SK-N-SH (cell line): Measurements from ENCODE around the gene IGSF9B. TPM values are rescaled to one million over a fixed set of nuclear protein-coding genes. Genes with fewer than 3 reads are reported as not detected.
A peak's percentile ranks its signal among the peaks of the same experiment; 100 is the strongest.

Experiments
- CTCF ChIA-PET: fragments of 300-600, 350-600 bp; formaldehyde crosslinking; extraction: SDS; loops from one replicate; lab custom pipeline; 2021; lab: Yijun Ruan, JAX
- POLR2A ChIA-PET: fragments of 350-600 bp; sonication (Branson Sonifier 250); formaldehyde crosslinking; extraction: SDS; loops from one replicate; lab custom pipeline; 2020; ENCODE audit warnings: antibody characterized with exemption, inconsistent platforms; lab: Yijun Ruan, JAX
- DNase-seq: peaks from one replicate; pipeline ENCODE4 v3.0.0; 2012
- H2AFZ ChIP-seq: fragments of 200-600 bp; sonication (generic); 2 replicates; pipeline ENCODE4 v1.8.1; 2016; ENCODE audit warnings: antibody characterized with exemption, mild to moderate bottlenecking, low read depth
- H3F3A ChIP-seq: fragments of 200-600 bp; sonication (generic); replicated peaks from 2 replicates; pipeline ENCODE3; 2016; ENCODE audit warnings: antibody characterized with exemption, mild to moderate bottlenecking; ENCODE audit not compliant: insufficient read depth
- H3K27ac ChIP-seq, 2 experiments: fragments of 200-500 bp in 1 of 2; fragments of 200-600 bp in 1 of 2; sonication (Bioruptor generic) in 1 of 2; sonication (generic), shearing (Covaris generic) in 1 of 2; 2 replicates each; pipeline versions ENCODE4 v1.5.1 to v1.6.1; 2014 to 2016; ENCODE audit warnings: low read depth in 2 of 2, inconsistent platforms in 1 of 2, low read length in 1 of 2, mild to moderate bottlenecking in 1 of 2, mixed read lengths in 1 of 2
- H3K27me3 ChIP-seq: fragments of 200-600 bp; sonication (generic), shearing (Covaris generic); 2 replicates; pipeline ENCODE4 v1.6.1; 2016; ENCODE audit warnings: mixed run types; ENCODE audit not compliant: insufficient read depth
- H3K36me3 ChIP-seq, 2 experiments: fragments of 200-500 bp in 1 of 2; fragments of 200-600 bp in 1 of 2; sonication (Bioruptor generic) in 1 of 2; sonication (generic) in 1 of 2; replicated peaks in 1 of 2; 2 replicates each; pipeline versions ENCODE3 to v1.5.1; 2014 to 2016; ENCODE audit warnings: low read length in 1 of 2, mild to moderate bottlenecking in 1 of 2; ENCODE audit not compliant: insufficient read depth in 2 of 2, control insufficient read depth in 1 of 2
- H3K4me1 ChIP-seq, 2 experiments: fragments of 200-500 bp in 1 of 2; fragments of 200-600 bp in 1 of 2; sonication (Bioruptor generic) in 1 of 2; sonication (generic), shearing (Covaris generic) in 1 of 2; 2 replicates each; pipeline versions ENCODE4 v1.5.1 to v1.6.1; 2014 to 2016; ENCODE audit warnings: low read depth in 1 of 2, low read length in 1 of 2, mixed run types in 1 of 2; ENCODE audit not compliant: insufficient read depth in 2 of 2, control insufficient read depth in 1 of 2
- H3K4me2 ChIP-seq: fragments of 200-600 bp; sonication (generic), shearing (Covaris generic); 2 replicates; pipeline ENCODE4 v1.6.1; 2017; ENCODE audit warnings: mixed run types
- H3K4me3 ChIP-seq, 2 experiments: fragments of 200-500 bp in 1 of 2; fragments of 200-600 bp in 1 of 2; sonication (Bioruptor generic) in 1 of 2; sonication (generic), shearing (Covaris generic) in 1 of 2; 2 replicates each; pipeline versions ENCODE4 v1.5.1 to v1.8.1; 2014 to 2016; ENCODE audit warnings: low read depth in 2 of 2, inconsistent platforms in 1 of 2, low read length in 1 of 2, mild to moderate bottlenecking in 1 of 2, mixed read lengths in 1 of 2, moderate library complexity in 1 of 2
- H3K79me2 ChIP-seq: fragments of 200-600 bp; sonication (generic); 2 replicates; pipeline ENCODE4 v1.8.1; 2017; ENCODE audit warnings: mild to moderate bottlenecking; ENCODE audit not compliant: insufficient read depth
- H3K9ac ChIP-seq: fragments of 200-600 bp; sonication (generic); 2 replicates; pipeline ENCODE4 v1.6.1; 2017; ENCODE audit warnings: mixed run types
- H3K9me2 ChIP-seq: fragments of 200-600 bp; sonication (generic); 2 replicates; pipeline ENCODE4 v1.6.1; 2017; ENCODE audit warnings: mixed run types
- H3K9me3 ChIP-seq: fragments of 200-600 bp; sonication (generic); 2 replicates; pipeline ENCODE4 v1.6.1; 2017; ENCODE audit warnings: mixed run types, mild to moderate bottlenecking, moderate library complexity
- H4K20me1 ChIP-seq: fragments of 200-600 bp; sonication (generic); 2 replicates; pipeline ENCODE4 v1.6.1; 2017; ENCODE audit warnings: mild to moderate bottlenecking, mixed run types; ENCODE audit not compliant: insufficient read depth
- EP300 ChIP-seq, 2 experiments: IDR thresholded peaks; 2 replicates each; pipeline versions ENCODE4 v1.4.0 to v1.6.1; 2012; ENCODE audit warnings: borderline replicate concordance in 1 of 2, low read depth in 1 of 2, low read length in 1 of 2
- FOXM1 ChIP-seq: IDR thresholded peaks from 2 replicates; pipeline ENCODE4 v1.4.0; 2012; ENCODE audit warnings: low read depth, mild to moderate bottlenecking
- RAD21 ChIP-seq: IDR thresholded peaks from 2 replicates; pipeline ENCODE4 v1.6.1; 2012; ENCODE audit warnings: mild to moderate bottlenecking, low read length
- RXRA ChIP-seq: IDR thresholded peaks from 2 replicates; pipeline ENCODE4 v1.4.0; 2012; ENCODE audit warnings: low read depth, mild to moderate bottlenecking, borderline replicate concordance
- YY1 ChIP-seq: IDR thresholded peaks from 2 replicates; pipeline ENCODE4 v1.4.0; 2012; ENCODE audit warnings: low read depth, mild to moderate bottlenecking
- WGBS: methylation state at CpG from one replicate; pipeline ENCODE4 v1.1.6; 2017; ENCODE audit warnings: low lambda C conversion rate; 5-methylcytosine and 5-hydroxymethylcytosine counted together
- polyA plus RNA-seq, 3 experiments: library from polyadenylated mRNA; depleted of rRNA; stranded (reverse); fragments of >200 nt; gene quantifications; 2 replicates each; pipeline ENCODE4 v1.2.3, GENCODE V29; 2012
- TF ChIP-seq, protein P1 (sequence below): fragments of 150-350 bp; IDR thresholded peaks from 2 replicates; pipeline ENCODE4 v1.6.1; 2016; ENCODE audit warnings: mild to moderate bottlenecking, low read depth, low read length
- TF ChIP-seq, protein P2 (sequence below): IDR thresholded peaks from 2 replicates; pipeline ENCODE4; 2012
- TF ChIP-seq, protein P3 (sequence below): IDR thresholded peaks from 2 replicates; pipeline ENCODE4 v1.4.0; 2012; ENCODE audit warnings: low read depth, borderline replicate concordance

The IGSF9B gene
- polyA plus RNA-seq, 1 of the 3 experiments (the other 2 are of a cell fraction) = 0.41 TPM

DNA sequence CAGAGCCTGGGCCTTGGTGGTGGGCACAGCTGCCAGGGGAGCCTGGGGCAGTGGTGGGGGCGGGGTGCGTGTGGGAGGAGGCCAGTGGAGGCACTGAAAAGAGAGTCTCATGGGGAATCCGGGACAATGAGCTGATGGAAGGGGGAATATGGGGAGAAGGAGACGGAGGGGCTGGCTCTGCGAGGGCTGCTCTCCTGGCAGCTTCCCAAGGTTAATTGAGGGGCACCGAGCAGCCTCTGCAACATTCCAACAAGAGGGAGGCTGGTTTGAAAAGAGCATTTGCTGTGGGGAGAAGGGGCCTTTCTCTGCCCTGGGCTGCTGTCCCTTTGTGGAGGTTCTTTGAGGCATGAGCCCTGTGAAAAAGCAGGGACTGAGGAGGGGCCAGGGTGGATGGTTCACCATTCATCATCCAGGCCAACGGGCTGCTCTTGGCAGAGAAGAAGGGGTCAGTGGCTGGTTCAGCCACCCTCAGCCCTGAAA is 9.4 kb upstream of the IGSF9B start:
- ChIA-PET CTCF (interaction anchor here (1.0 to 2.0 kb wide), 6 partner anchors 11 to 80 kb away, joined by 3 to 8 read pairs (median 5); no protein-coding TSS in a partner anchor), POLR2A (interaction anchor here (1.1 to 1.5 kb wide), 3 partner anchors 8 to 67 kb away, joined by 3 to 9 read pairs (median 4); partner anchors contain the start of gene IGSF9B)
- Histone ChIP-seq H3K4me1 (peaks cover 0 to 20% of the 10 kb centered on the region in 2 experiments; a peak in 1 of 4 replicates), H2AFZ (no peak overlapping the region), H3K79me2 (no peaks in the 10 kb centered on the region), H3K27ac (peak overlapping the region in 1 of 2 experiments; percentile 85; a peak in 2 of 4 replicates), H3K9me3 (no peaks in the 10 kb centered on the region), H3F3A (no peaks in the 10 kb centered on the region), H3K36me3 (no peaks in the 10 kb centered on the region), H3K4me2 (no peak overlapping the region), H3K27me3 (no peaks in the 10 kb centered on the region), H3K9ac (no peak overlapping the region), H3K4me3 (no peak overlapping the region), H4K20me1 (no peaks in the 10 kb centered on the region), H3K9me2 (no peaks in the 10 kb centered on the region)
- WGBS = 9% methylated on average over 6 of the region's 7 CpGs
- DNase-seq = peak; percentile 83
- 0 out of 2 replicates have a peak, but pooled peaks have one; percentile 3 for TF ChIP-seq RAD21
- TF ChIP-seq, protein P1, sequence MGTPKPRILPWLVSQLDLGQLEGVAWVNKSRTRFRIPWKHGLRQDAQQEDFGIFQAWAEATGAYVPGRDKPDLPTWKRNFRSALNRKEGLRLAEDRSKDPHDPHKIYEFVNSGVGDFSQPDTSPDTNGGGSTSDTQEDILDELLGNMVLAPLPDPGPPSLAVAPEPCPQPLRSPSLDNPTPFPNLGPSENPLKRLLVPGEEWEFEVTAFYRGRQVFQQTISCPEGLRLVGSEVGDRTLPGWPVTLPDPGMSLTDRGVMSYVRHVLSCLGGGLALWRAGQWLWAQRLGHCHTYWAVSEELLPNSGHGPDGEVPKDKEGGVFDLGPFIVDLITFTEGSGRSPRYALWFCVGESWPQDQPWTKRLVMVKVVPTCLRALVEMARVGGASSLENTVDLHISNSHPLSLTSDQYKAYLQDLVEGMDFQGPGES = no peak

DNA sequence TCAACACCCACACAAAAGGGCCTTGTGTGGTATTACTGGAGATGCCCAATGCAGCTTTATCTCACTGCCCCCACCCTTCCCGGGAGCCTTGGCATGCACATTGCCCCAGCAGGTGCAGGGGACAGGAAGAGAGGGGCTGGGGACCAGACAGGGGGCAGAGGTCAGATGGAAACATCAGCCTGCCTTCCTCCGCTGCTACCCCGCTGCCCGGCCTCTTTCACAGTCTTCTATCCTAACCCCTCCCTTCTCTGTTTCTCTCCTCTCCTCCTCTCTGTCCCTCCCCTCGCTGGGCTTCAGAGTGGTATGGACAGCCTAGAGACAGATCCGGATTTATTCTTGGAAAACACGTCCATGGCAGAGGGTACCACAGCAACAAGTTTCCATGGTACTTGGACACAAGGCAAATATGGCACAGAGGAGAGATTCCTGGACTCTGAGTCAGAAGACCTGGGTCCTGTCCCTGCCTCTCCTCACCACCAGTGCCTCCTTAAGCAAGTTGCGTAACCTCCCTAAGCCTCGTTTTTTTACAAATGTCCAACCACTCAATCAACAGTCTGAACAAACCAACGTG is 8.3 kb upstream of the IGSF9B start:
- CTCF ChIA-PET = interaction anchor here (0.9 to 2.0 kb wide), 5 partner anchors 18 to 86 kb away, joined by 3 to 8 read pairs (median 5); no protein-coding TSS in a partner anchor
- no peaks in the 10 kb centered on the region for H3K9me2 ChIP-seq
- no peak overlapping the region for H3K4me3 ChIP-seq
- H3K4me2 ChIP-seq = no peak overlapping the region
- WGBS = 50% methylated on average over 10 of the region's 10 CpGs
- no peaks in the 10 kb centered on the region for H3K79me2 ChIP-seq
- H3K27ac ChIP-seq = no peak overlapping the region; a peak in 1 of 4 replicates
- POLR2A ChIA-PET = no interaction called here
- no peaks in the 10 kb centered on the region for H4K20me1 ChIP-seq
- peaks cover 0 to 20% of the 10 kb centered on the region in 2 experiments; a peak in 1 of 4 replicates for H3K4me1 ChIP-seq
- no peak for TF ChIP-seq RXRA
- TF ChIP-seq FOXM1 = no peak
- TF ChIP-seq EP300 (IDR thresholded peaks at IDR 0.05; ENCODE audit: borderline replicate concordance in 1 of 2, low read depth in 1 of 2, low read length in 1 of 2) = no peak
- TF ChIP-seq, protein P2, sequence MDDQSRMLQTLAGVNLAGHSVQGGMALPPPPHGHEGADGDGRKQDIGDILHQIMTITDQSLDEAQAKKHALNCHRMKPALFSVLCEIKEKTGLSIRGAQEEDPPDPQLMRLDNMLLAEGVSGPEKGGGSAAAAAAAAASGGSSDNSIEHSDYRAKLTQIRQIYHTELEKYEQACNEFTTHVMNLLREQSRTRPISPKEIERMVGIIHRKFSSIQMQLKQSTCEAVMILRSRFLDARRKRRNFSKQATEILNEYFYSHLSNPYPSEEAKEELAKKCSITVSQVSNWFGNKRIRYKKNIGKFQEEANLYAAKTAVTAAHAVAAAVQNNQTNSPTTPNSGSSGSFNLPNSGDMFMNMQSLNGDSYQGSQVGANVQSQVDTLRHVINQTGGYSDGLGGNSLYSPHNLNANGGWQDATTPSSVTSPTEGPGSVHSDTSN = no peak
- TF ChIP-seq, protein P3, sequence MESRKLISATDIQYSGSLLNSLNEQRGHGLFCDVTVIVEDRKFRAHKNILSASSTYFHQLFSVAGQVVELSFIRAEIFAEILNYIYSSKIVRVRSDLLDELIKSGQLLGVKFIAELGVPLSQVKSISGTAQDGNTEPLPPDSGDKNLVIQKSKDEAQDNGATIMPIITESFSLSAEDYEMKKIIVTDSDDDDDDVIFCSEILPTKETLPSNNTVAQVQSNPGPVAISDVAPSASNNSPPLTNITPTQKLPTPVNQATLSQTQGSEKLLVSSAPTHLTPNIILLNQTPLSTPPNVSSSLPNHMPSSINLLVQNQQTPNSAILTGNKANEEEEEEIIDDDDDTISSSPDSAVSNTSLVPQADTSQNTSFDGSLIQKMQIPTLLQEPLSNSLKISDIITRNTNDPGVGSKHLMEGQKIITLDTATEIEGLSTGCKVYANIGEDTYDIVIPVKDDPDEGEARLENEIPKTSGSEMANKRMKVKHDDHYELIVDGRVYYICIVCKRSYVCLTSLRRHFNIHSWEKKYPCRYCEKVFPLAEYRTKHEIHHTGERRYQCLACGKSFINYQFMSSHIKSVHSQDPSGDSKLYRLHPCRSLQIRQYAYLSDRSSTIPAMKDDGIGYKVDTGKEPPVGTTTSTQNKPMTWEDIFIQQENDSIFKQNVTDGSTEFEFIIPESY = no peak
- TF ChIP-seq YY1 = no peak
- TF ChIP-seq, all 33 proteins: peak for 0
- no peaks in the 10 kb centered on the region for H3F3A ChIP-seq
- DNase-seq = no peak
- H2AFZ ChIP-seq = no peak overlapping the region
- H3K9me3 ChIP-seq = no peaks in the 10 kb centered on the region
- H3K9ac ChIP-seq = no peak overlapping the region
- no peaks in the 10 kb centered on the region for H3K36me3 ChIP-seq
- H3K27me3 ChIP-seq = no peaks in the 10 kb centered on the region
